Measurements from ENCODE around the gene HOXD1. TPM values are rescaled to one million over a fixed set of nuclear protein-coding genes. Genes with fewer than 3 reads are reported as not detected.
A peak's percentile ranks its signal among the peaks of the same experiment; 100 is the strongest.

HOXD1 gene
- total RNA-seq, 3 donors from 2014 or later: not detected

- Mint-ChIP-seq H3K9me3 (no peaks in the 10 kb centered on the region), H3K36me3 (ENCODE audit: insufficient read depth) (no peaks in the 10 kb centered on the region), H3K27me3 (ENCODE audit: low read depth) (peaks cover 89% of the 10 kb centered on the region), H3K4me1 (ENCODE audit: low read depth) (peaks cover 2% of the 10 kb centered on the region), H3K4me3 (no peak overlapping the region)
- ATAC-seq (no peak), DNase-seq (no peak)
Observed at GRCh38 chr2:176149481-176149938, 39.0 kb upstream of the HOXD1 start.

DNA sequence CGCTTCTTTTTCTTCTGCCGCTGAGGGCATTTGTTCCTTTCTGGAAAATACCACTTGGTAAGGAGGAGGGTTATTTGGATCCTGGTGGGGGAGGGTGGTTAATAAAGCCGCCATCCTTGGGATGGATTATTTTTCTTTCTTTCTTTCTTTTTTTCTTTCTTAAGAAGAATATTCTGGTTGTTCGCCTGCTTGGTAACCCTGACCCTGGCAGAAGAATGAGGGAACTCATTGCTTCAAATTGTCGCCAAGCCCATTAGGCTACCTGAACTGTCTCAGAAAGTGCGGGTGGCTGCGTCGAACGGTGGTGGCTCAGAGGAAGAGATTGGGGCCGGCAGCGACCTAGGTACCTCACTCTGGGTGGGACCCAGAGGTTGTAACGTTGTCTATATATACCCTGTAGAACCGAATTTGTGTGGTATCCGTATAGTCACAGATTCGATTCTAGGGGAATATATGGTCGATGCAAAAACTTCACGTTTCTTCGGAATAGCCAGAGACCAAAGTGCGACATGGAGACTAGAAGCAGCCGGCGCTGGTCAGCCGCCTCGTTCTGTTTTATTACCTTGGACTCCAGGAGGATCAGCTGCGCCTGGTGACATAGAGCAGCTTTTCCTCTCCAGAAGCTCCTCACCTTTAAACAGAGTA, 38.4 kb upstream of the HOXD1 start:
- Mint-ChIP-seq H3K9me3 (no peaks in the 10 kb centered on the region), H3K36me3 (ENCODE audit: insufficient read depth) (no peaks in the 10 kb centered on the region), H3K4me3 (no peak overlapping the region), H3K4me1 (ENCODE audit: low read depth) (peaks cover 2% of the 10 kb centered on the region), H3K27me3 (ENCODE audit: low read depth) (peaks cover 88% of the 10 kb centered on the region)
- no peak for DNase-seq
- ATAC-seq: no peak

- no peaks in the 10 kb centered on the region for H3K36me3 Mint-ChIP-seq (ENCODE audit: insufficient read depth)
- peaks cover 2% of the 10 kb centered on the region for H3K4me1 Mint-ChIP-seq (ENCODE audit: low read depth)
- DNase-seq: no peak
- no peak overlapping the region for H3K4me3 Mint-ChIP-seq
- H3K27me3 Mint-ChIP-seq (ENCODE audit: low read depth): peaks cover 88% of the 10 kb centered on the region
- no peaks in the 10 kb centered on the region for H3K9me3 Mint-ChIP-seq
- no peak for ATAC-seq
Observed at GRCh38 chr2:176150584-176151441, 37.7 kb upstream of the HOXD1 start.

GRCh38 chr2:176151442-176152287, 36.8 kb upstream of the HOXD1 start, which contains the start of gene HOXD4:
Gene HOXD4 (plus strand): TSS chr2:176151550. CDS start chr2:176151634, 84 bp downstream.
- ATAC-seq (peak in 1 of 2 donors; percentile 28), DNase-seq (no peak)
- H3K36me3 Mint-ChIP-seq (ENCODE audit: insufficient read depth): no peaks in the 10 kb centered on the region
- H3K4me1 Mint-ChIP-seq (ENCODE audit: low read depth): peaks cover 3% of the 10 kb centered on the region
- no peaks in the 10 kb centered on the region for H3K9me3 Mint-ChIP-seq
- H3K27me3 Mint-ChIP-seq (ENCODE audit: low read depth): peaks cover 87% of the 10 kb centered on the region
- no peak within 1 kb of the TSS for H3K4me3 Mint-ChIP-seq

DNA sequence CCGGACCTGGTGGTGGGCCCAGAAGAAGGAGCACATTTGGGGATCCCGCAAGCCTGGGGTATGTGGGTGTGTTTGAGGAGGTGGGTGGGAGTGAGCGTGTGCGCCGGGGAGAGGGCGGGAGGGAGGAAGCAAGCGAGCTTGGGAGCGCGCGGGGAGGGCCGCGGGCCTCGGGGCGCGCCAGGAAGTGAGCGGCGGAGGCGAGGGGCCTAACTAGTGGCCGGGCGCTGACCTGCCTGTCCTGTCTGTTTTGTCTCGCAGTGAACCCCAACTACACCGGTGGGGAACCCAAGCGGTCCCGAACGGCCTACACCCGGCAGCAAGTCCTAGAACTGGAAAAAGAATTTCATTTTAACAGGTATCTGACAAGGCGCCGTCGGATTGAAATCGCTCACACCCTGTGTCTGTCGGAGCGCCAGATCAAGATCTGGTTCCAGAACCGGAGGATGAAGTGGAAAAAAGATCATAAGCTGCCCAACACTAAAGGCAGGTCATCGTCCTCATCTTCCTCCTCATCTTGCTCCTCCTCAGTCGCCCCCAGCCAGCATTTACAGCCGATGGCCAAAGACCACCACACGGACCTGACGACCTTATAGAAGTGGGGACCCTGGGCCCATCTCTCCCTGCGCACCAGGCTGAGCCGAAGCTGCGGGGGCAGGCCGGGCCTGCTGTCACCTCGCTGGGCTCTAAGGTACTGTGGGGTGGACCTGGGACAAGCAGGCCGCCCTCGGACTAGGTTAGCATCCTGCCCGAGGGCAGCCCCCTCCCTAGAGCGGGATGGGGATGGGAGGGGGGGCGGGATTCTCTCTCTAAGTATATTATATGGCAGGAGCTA, 35.9 kb upstream of the HOXD1 start:
- DNase-seq (no peak), ATAC-seq (no peak)
- no peak overlapping the region for H3K4me3 Mint-ChIP-seq
- H3K27me3 Mint-ChIP-seq (ENCODE audit: low read depth): peaks cover 83% of the 10 kb centered on the region
- no peaks in the 10 kb centered on the region for H3K36me3 Mint-ChIP-seq (ENCODE audit: insufficient read depth)
- H3K9me3 Mint-ChIP-seq: no peaks in the 10 kb centered on the region
- H3K4me1 Mint-ChIP-seq (ENCODE audit: low read depth): peaks cover 6% of the 10 kb centered on the region

DNA sequence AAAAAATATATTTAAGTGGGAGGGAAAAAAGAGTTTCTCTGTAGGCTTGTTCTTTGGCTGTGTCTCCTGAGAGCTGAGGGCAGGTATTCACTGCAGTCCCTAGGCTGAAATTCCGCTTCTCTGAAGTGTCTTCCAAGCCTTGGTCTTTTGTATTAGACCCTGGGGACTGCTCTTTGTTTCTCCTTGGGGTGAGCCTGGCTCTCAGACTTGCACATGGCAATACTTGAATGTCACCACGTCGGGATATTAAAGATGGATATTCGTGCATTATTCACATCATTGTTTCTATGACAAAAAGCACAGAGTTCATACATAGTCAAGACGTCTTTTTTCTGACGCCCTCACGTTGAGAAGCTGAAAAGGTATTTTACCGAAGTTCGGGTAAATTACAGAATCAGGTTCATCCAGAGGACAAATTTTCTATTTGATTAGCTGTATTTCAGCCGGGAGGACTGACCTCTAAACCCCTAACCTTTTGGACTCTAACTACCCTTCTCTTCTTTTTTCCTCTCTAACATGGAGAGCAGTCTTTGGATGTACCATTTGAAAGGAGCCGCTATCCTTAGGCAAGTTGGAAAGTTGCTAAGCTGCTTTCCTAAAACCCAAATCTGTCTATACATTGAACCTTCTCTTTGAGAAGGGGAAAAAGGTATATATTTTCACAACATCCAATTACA, 33.8 kb upstream of the HOXD1 start:
- Mint-ChIP-seq H3K4me3 (no peak overlapping the region), H3K36me3 (ENCODE audit: insufficient read depth) (no peaks in the 10 kb centered on the region), H3K9me3 (no peaks in the 10 kb centered on the region), H3K4me1 (ENCODE audit: low read depth) (peaks cover 11% of the 10 kb centered on the region), H3K27me3 (ENCODE audit: low read depth) (peaks cover 82% of the 10 kb centered on the region)
- ATAC-seq: no peak
- DNase-seq: no peak

DNA sequence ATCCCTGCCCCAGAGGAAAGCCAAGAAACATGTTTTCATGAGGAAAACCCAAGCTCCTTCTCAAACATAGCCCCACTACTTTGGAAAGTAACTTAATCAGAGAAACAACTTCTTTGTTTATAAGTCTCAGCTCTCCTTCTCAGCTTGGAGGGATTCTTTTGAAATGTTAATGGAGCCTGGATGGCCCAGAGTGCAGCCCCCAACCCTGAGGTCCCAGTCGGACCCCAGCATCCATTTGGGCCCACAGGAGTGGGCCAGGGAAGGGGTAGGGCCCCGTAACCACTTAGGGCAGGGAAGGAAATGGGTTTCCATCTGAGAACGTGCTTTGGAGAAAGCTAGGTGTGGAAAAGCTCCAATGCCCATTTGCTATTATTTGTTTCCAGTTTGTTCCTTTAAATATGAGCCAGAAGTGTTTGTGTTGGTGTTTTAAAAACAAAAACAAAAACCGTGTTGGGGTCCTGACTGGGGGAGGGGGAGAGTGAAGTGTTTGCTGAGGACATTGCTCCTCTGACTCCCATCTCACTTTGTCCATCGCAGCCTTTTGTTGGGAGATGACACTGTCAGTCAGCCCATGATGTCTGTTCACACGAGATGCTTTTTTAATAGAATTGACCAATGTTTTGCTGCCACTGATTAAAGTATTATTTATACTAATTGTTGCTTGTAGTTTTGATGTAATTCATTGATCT, 33.0 kb upstream of the HOXD1 start:
- ATAC-seq (no peak), DNase-seq (no peak)
- Mint-ChIP-seq H3K36me3 (ENCODE audit: insufficient read depth) (no peaks in the 10 kb centered on the region), H3K4me1 (ENCODE audit: low read depth) (peaks cover 11% of the 10 kb centered on the region), H3K9me3 (no peaks in the 10 kb centered on the region), H3K27me3 (ENCODE audit: low read depth) (peaks cover 81% of the 10 kb centered on the region), H3K4me3 (no peak overlapping the region)

DNA sequence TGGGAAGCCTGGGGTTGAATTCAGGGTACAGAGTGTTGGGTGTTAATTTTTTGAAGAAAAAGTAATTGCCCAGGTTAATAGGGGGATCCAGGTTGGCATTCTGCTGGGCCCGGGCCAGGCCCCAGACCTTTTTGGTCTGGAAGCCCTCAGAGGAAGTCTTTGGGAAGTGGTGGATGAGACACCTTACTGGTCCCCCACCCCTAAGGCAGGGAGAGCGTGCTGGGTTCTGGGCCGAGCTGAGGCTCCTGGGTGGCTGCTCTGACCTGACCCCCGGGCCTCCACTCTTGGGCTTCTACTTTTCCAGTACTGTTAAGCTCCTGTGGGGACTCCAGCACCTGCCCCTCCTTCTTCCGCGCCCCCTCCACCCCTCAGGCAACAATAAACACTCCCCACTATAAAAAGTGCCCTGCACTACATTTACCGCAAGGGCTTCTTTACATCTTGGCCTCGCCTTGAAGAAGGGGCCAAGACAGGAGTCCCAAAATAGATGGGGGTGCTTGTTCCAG, 32.1 kb upstream of the HOXD1 start:
- no peaks in the 10 kb centered on the region for H3K36me3 Mint-ChIP-seq (ENCODE audit: insufficient read depth)
- ATAC-seq (no peak), DNase-seq (no peak)
- H3K4me3 Mint-ChIP-seq: no peak overlapping the region
- H3K4me1 Mint-ChIP-seq (ENCODE audit: low read depth): peaks cover 13% of the 10 kb centered on the region
- H3K9me3 Mint-ChIP-seq: no peaks in the 10 kb centered on the region
- peaks cover 81% of the 10 kb centered on the region for H3K27me3 Mint-ChIP-seq (ENCODE audit: low read depth)

DNA sequence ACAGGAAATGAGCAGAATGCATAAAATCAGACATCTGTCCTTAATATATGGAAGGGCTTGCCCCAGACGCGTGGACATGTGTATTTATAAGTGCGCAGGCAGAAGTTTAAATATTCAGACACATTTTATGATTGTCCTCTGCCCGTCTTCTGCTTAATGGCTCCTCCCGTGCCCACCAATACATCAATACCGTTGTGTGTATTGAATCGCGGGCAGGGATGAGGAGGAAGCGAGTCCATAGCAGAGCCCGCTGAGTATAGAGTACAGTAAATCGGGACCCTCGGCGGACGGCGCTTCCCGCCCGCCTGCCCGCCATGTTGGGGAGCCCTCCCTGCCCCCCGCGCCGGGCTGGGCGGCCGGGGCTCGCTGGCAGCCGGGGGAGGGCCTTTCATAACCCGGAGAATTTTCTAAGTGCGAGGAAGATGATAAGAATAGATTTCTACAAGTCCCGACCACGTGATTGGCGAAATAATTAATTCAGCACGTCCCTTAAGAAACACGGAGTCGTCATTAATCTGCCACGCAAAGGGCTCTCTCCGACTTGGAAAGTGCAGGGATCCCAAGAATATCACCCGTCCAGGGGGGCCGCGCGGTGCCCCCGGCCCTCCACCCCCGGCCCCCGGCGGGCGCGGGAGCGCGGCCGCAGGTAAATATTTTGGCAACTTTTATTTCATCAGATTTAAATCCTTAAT, 31.5 kb upstream of the HOXD1 start, which contains the start of gene HOXD3:
TSS of gene HOXD3 (plus strand) at position 501 of the 692 bp plus-strand sequence. CDS start 11,808 bp downstream, outside the sequence.
- H3K27me3 Mint-ChIP-seq (ENCODE audit: low read depth): peaks cover 84% of the 10 kb centered on the region
- peaks cover 12% of the 10 kb centered on the region for H3K4me1 Mint-ChIP-seq (ENCODE audit: low read depth)
- H3K4me3 Mint-ChIP-seq: no peak within 1 kb of the TSS
- ATAC-seq (no peak), DNase-seq (no peak)
- H3K36me3 Mint-ChIP-seq (ENCODE audit: insufficient read depth): no peaks in the 10 kb centered on the region
- no peaks in the 10 kb centered on the region for H3K9me3 Mint-ChIP-seq

- Mint-ChIP-seq H3K36me3 (ENCODE audit: insufficient read depth) (no peaks in the 10 kb centered on the region), H3K4me1 (ENCODE audit: low read depth) (peaks cover 12% of the 10 kb centered on the region), H3K27me3 (ENCODE audit: low read depth) (peaks cover 86% of the 10 kb centered on the region), H3K4me3 (no peak overlapping the region), H3K9me3 (no peaks in the 10 kb centered on the region)
- DNase-seq (no peak), ATAC-seq (no peak)
Observed at GRCh38 chr2:176157499-176158185, 30.8 kb upstream of the HOXD1 start.

DNA sequence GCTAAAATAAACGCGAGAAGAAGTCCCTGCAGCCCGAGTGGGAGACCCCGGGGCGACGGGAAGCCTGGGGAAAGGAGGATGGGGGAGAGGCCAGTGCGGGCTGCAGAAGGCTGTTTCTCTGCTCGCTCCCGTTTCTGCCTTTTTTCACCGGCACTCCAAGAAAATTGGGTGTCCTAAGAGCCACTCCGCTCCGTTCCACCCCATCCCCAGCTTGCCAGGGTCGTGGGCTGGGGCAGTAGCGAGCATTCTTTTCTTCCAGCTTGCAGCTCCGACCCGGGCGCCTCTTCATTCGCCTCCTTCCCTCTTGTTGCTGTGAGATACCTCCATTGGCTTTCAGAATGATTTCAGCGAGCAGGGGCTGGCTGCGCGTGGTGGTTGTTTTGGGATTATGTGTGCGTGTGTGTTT, 30.3 kb upstream of the HOXD1 start:
- Mint-ChIP-seq H3K27me3 (ENCODE audit: low read depth) (peaks cover 85% of the 10 kb centered on the region), H3K4me3 (no peak overlapping the region), H3K9me3 (no peaks in the 10 kb centered on the region), H3K4me1 (ENCODE audit: low read depth) (peaks cover 12% of the 10 kb centered on the region), H3K36me3 (ENCODE audit: insufficient read depth) (no peaks in the 10 kb centered on the region)
- ATAC-seq (no peak), DNase-seq (no peak)
